SK-N-SH (cell line): ENCODE results near the gene TMEM234. TPM values are rescaled to one million over a fixed set of nuclear protein-coding genes. Genes with fewer than 3 reads are reported as not detected.

Experiments
- CTCF ChIA-PET: fragments of 300-600, 350-600 bp; formaldehyde crosslinking; extraction: SDS; loops from one replicate; lab custom pipeline; 2021; lab: Yijun Ruan, JAX
- POLR2A ChIA-PET: fragments of 350-600 bp; sonication (Branson Sonifier 250); formaldehyde crosslinking; extraction: SDS; loops from one replicate; lab custom pipeline; 2020; ENCODE audit warnings: antibody characterized with exemption, inconsistent platforms; lab: Yijun Ruan, JAX
- DNase-seq: peaks from one replicate; pipeline ENCODE4 v3.0.0; 2012
- H2AFZ ChIP-seq: fragments of 200-600 bp; sonication (generic); 2 replicates; pipeline ENCODE4 v1.8.1; 2016; ENCODE audit warnings: antibody characterized with exemption, mild to moderate bottlenecking, low read depth
- H3F3A ChIP-seq: fragments of 200-600 bp; sonication (generic); replicated peaks from 2 replicates; pipeline ENCODE3; 2016; ENCODE audit warnings: antibody characterized with exemption, mild to moderate bottlenecking; ENCODE audit not compliant: insufficient read depth
- H3K27ac ChIP-seq, 2 experiments: fragments of 200-500 bp in 1 of 2; fragments of 200-600 bp in 1 of 2; sonication (Bioruptor generic) in 1 of 2; sonication (generic), shearing (Covaris generic) in 1 of 2; 2 replicates each; pipeline versions ENCODE4 v1.5.1 to v1.6.1; 2014 to 2016; ENCODE audit warnings: low read depth in 2 of 2, inconsistent platforms in 1 of 2, low read length in 1 of 2, mild to moderate bottlenecking in 1 of 2, mixed read lengths in 1 of 2
- H3K27me3 ChIP-seq: fragments of 200-600 bp; sonication (generic), shearing (Covaris generic); 2 replicates; pipeline ENCODE4 v1.6.1; 2016; ENCODE audit warnings: mixed run types; ENCODE audit not compliant: insufficient read depth
- H3K36me3 ChIP-seq, 2 experiments: fragments of 200-500 bp in 1 of 2; fragments of 200-600 bp in 1 of 2; sonication (Bioruptor generic) in 1 of 2; sonication (generic) in 1 of 2; replicated peaks in 1 of 2; 2 replicates each; pipeline versions ENCODE3 to v1.5.1; 2014 to 2016; ENCODE audit warnings: low read length in 1 of 2, mild to moderate bottlenecking in 1 of 2; ENCODE audit not compliant: insufficient read depth in 2 of 2, control insufficient read depth in 1 of 2
- H3K4me1 ChIP-seq, 2 experiments: fragments of 200-500 bp in 1 of 2; fragments of 200-600 bp in 1 of 2; sonication (Bioruptor generic) in 1 of 2; sonication (generic), shearing (Covaris generic) in 1 of 2; 2 replicates each; pipeline versions ENCODE4 v1.5.1 to v1.6.1; 2014 to 2016; ENCODE audit warnings: low read depth in 1 of 2, low read length in 1 of 2, mixed run types in 1 of 2; ENCODE audit not compliant: insufficient read depth in 2 of 2, control insufficient read depth in 1 of 2
- H3K4me2 ChIP-seq: fragments of 200-600 bp; sonication (generic), shearing (Covaris generic); 2 replicates; pipeline ENCODE4 v1.6.1; 2017; ENCODE audit warnings: mixed run types
- H3K4me3 ChIP-seq, 2 experiments: fragments of 200-500 bp in 1 of 2; fragments of 200-600 bp in 1 of 2; sonication (Bioruptor generic) in 1 of 2; sonication (generic), shearing (Covaris generic) in 1 of 2; 2 replicates each; pipeline versions ENCODE4 v1.5.1 to v1.8.1; 2014 to 2016; ENCODE audit warnings: low read depth in 2 of 2, inconsistent platforms in 1 of 2, low read length in 1 of 2, mild to moderate bottlenecking in 1 of 2, mixed read lengths in 1 of 2, moderate library complexity in 1 of 2
- H3K79me2 ChIP-seq: fragments of 200-600 bp; sonication (generic); 2 replicates; pipeline ENCODE4 v1.8.1; 2017; ENCODE audit warnings: mild to moderate bottlenecking; ENCODE audit not compliant: insufficient read depth
- H3K9ac ChIP-seq: fragments of 200-600 bp; sonication (generic); 2 replicates; pipeline ENCODE4 v1.6.1; 2017; ENCODE audit warnings: mixed run types
- H3K9me2 ChIP-seq: fragments of 200-600 bp; sonication (generic); 2 replicates; pipeline ENCODE4 v1.6.1; 2017; ENCODE audit warnings: mixed run types
- H3K9me3 ChIP-seq: fragments of 200-600 bp; sonication (generic); 2 replicates; pipeline ENCODE4 v1.6.1; 2017; ENCODE audit warnings: mixed run types, mild to moderate bottlenecking, moderate library complexity
- H4K20me1 ChIP-seq: fragments of 200-600 bp; sonication (generic); 2 replicates; pipeline ENCODE4 v1.6.1; 2017; ENCODE audit warnings: mild to moderate bottlenecking, mixed run types; ENCODE audit not compliant: insufficient read depth
- ELF1 ChIP-seq: IDR thresholded peaks from 2 replicates; pipeline ENCODE4 v1.4.0; 2012
- EZH2phosphoT487 ChIP-seq: fragments of 200-600 bp; sonication (generic); IDR thresholded peaks from 2 replicates; pipeline ENCODE4 v1.6.1; 2017; ENCODE audit warnings: low read depth, mixed run types, mild to moderate bottlenecking, antibody characterized with exemption, moderate library complexity, borderline replicate concordance
- FOSL2 ChIP-seq: IDR thresholded peaks from 2 replicates; pipeline ENCODE4 v1.4.0; 2012; ENCODE audit warnings: low read depth, mild to moderate bottlenecking, moderate library complexity, borderline replicate concordance
- MEF2A ChIP-seq: IDR thresholded peaks from 2 replicates; pipeline ENCODE4 v1.4.0; 2012; ENCODE audit warnings: low read depth, borderline replicate concordance
- MXI1 ChIP-seq: IDR thresholded peaks from 2 replicates; pipeline ENCODE4 v1.6.1; 2012; ENCODE audit warnings: mild to moderate bottlenecking, low read depth, low read length, improper control_type of control experiment
- NFIC ChIP-seq: IDR thresholded peaks from 2 replicates; pipeline ENCODE4 v1.4.0; 2012; ENCODE audit warnings: borderline replicate concordance
- RCOR1 ChIP-seq: fragments of 150-350 bp; IDR thresholded peaks from 2 replicates; pipeline ENCODE4 v1.6.1; 2017; ENCODE audit warnings: antibody characterized with exemption, low read length
- SMC3 ChIP-seq: IDR thresholded peaks from 2 replicates; pipeline ENCODE4 v1.6.1; 2012; ENCODE audit warnings: low read depth, low read length, improper control_type of control experiment
- TEAD4 ChIP-seq: IDR thresholded peaks from 2 replicates; pipeline ENCODE4 v1.4.0; 2012; ENCODE audit warnings: mild to moderate bottlenecking, borderline replicate concordance; ENCODE audit not compliant: insufficient read depth
- YY1 ChIP-seq: IDR thresholded peaks from 2 replicates; pipeline ENCODE4 v1.4.0; 2012; ENCODE audit warnings: low read depth, mild to moderate bottlenecking
- WGBS: methylation state at CpG from one replicate; pipeline ENCODE4 v1.1.6; 2017; ENCODE audit warnings: low lambda C conversion rate; 5-methylcytosine and 5-hydroxymethylcytosine counted together
- polyA plus RNA-seq, 3 experiments: library from polyadenylated mRNA; depleted of rRNA; stranded (reverse); fragments of >200 nt; gene quantifications; 2 replicates each; pipeline ENCODE4 v1.2.3, GENCODE V29; 2012
- TF ChIP-seq, protein P1 (sequence below): IDR thresholded peaks from 2 replicates; pipeline ENCODE4 v1.6.1; 2012; ENCODE audit warnings: mild to moderate bottlenecking, low read depth, low read length, moderate library complexity
- TF ChIP-seq, protein P2 (sequence below): IDR thresholded peaks from 2 replicates; pipeline ENCODE4 v1.4.0; 2012; ENCODE audit warnings: low read depth
- TF ChIP-seq, protein P3 (sequence below): fragments of 150-350 bp; IDR thresholded peaks from 2 replicates; pipeline ENCODE4 v1.6.1; 2017; ENCODE audit warnings: antibody characterized with exemption, low read length, low read depth, borderline replicate concordance

TMEM234 gene
- polyA plus RNA-seq, 1 of the 3 experiments (the other 2 are of a cell fraction): 31.9 TPM

DNA sequence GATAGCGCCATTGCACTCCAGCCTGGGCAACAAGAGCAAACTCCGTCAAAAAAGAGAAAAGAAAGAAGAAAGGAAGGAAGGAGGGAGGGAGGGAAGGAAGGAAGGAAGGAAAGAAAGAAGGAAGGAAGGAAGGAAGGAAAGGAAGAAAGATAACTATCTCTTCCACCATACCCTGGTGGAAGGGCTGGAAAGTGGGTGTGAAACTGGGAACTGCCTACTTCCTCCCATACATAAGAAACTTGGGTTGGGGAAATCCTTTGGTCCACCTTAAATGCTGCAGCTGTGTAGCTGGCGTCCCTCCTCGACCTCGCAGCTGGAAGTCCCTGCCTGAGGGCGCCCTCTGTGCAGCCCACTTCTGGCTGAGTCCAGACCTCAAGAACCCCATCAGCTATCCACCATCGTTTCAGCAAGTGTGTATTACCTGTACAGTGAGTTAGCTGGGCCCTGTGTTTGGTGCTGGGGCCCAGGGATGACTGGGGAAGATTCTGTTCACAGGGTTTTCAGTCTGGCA, 20.2 kb upstream of the TMEM234 start:
- Histone ChIP-seq H3K27ac (no peak overlapping the region), H3K79me2 (no peaks in the 10 kb centered on the region), H3K4me2 (no peak overlapping the region), H3K4me1 (peaks cover 10 to 13% of the 10 kb centered on the region in 2 experiments; a peak in 3 of 4 replicates), H4K20me1 (no peaks in the 10 kb centered on the region), H3K27me3 (no peaks in the 10 kb centered on the region), H3K36me3 (no peaks in the 10 kb centered on the region), H3F3A (peaks cover 12% of the 10 kb centered on the region), H3K4me3 (no peak overlapping the region), H3K9ac (no peak overlapping the region)
- ChIA-PET CTCF (interaction anchor here (1.1 to 1.4 kb wide), 3 partner anchors 13 to 27 kb away, joined by 3 read pairs; no protein-coding TSS in a partner anchor), POLR2A (interaction anchor here (0.8 to 1.3 kb wide), 3 partner anchors 10 to 94 kb away, joined by 3 read pairs; partner anchors contain the start of gene MARCKSL1)
- WGBS: 77% methylated on average over 3 of the region's 7 CpGs
- TF ChIP-seq MXI1: no peak
- TF ChIP-seq NFIC: no peak
- no peak for TF ChIP-seq FOSL2
- no peak for TF ChIP-seq RCOR1
- TF ChIP-seq TEAD4: no peak
- no peak for TF ChIP-seq EZH2phosphoT487
- no peak for TF ChIP-seq SMC3
- no peak for TF ChIP-seq ELF1
- no peak for TF ChIP-seq MEF2A
- TF ChIP-seq, protein P1, sequence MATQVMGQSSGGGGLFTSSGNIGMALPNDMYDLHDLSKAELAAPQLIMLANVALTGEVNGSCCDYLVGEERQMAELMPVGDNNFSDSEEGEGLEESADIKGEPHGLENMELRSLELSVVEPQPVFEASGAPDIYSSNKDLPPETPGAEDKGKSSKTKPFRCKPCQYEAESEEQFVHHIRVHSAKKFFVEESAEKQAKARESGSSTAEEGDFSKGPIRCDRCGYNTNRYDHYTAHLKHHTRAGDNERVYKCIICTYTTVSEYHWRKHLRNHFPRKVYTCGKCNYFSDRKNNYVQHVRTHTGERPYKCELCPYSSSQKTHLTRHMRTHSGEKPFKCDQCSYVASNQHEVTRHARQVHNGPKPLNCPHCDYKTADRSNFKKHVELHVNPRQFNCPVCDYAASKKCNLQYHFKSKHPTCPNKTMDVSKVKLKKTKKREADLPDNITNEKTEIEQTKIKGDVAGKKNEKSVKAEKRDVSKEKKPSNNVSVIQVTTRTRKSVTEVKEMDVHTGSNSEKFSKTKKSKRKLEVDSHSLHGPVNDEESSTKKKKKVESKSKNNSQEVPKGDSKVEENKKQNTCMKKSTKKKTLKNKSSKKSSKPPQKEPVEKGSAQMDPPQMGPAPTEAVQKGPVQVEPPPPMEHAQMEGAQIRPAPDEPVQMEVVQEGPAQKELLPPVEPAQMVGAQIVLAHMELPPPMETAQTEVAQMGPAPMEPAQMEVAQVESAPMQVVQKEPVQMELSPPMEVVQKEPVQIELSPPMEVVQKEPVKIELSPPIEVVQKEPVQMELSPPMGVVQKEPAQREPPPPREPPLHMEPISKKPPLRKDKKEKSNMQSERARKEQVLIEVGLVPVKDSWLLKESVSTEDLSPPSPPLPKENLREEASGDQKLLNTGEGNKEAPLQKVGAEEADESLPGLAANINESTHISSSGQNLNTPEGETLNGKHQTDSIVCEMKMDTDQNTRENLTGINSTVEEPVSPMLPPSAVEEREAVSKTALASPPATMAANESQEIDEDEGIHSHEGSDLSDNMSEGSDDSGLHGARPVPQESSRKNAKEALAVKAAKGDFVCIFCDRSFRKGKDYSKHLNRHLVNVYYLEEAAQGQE: no peak
- TF ChIP-seq, protein P2, sequence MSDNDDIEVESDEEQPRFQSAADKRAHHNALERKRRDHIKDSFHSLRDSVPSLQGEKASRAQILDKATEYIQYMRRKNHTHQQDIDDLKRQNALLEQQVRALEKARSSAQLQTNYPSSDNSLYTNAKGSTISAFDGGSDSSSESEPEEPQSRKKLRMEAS: no peak
- TF ChIP-seq, protein P3, sequence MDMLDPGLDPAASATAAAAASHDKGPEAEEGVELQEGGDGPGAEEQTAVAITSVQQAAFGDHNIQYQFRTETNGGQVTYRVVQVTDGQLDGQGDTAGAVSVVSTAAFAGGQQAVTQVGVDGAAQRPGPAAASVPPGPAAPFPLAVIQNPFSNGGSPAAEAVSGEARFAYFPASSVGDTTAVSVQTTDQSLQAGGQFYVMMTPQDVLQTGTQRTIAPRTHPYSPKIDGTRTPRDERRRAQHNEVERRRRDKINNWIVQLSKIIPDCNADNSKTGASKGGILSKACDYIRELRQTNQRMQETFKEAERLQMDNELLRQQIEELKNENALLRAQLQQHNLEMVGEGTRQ: no peak
- no peak for TF ChIP-seq YY1
- TF ChIP-seq, all 33 proteins: peak for 0
- Histone ChIP-seq H2AFZ (no peak overlapping the region), H3K9me2 (no peaks in the 10 kb centered on the region), H3K9me3 (no peaks in the 10 kb centered on the region)
- peak; percentile 66 for DNase-seq
